NCI-H2227 (cell line): ENCODE data around the gene SEMA3G.

Experiments used
- DNase-seq: peaks from one replicate; lab custom pipeline; 2025; ENCODE audit not compliant: unreplicated experiment; lab: John Stamatoyannopoulos, UW

SEMA3G gene

GRCh38 chr3:52440249-52440551 lies 4.7 kb downstream of the SEMA3G start:
- no peak for DNase-seq

GRCh38 chr3:52439426-52440248 lies 5.3 kb downstream of the SEMA3G start:
- no peak for DNase-seq

DNA sequence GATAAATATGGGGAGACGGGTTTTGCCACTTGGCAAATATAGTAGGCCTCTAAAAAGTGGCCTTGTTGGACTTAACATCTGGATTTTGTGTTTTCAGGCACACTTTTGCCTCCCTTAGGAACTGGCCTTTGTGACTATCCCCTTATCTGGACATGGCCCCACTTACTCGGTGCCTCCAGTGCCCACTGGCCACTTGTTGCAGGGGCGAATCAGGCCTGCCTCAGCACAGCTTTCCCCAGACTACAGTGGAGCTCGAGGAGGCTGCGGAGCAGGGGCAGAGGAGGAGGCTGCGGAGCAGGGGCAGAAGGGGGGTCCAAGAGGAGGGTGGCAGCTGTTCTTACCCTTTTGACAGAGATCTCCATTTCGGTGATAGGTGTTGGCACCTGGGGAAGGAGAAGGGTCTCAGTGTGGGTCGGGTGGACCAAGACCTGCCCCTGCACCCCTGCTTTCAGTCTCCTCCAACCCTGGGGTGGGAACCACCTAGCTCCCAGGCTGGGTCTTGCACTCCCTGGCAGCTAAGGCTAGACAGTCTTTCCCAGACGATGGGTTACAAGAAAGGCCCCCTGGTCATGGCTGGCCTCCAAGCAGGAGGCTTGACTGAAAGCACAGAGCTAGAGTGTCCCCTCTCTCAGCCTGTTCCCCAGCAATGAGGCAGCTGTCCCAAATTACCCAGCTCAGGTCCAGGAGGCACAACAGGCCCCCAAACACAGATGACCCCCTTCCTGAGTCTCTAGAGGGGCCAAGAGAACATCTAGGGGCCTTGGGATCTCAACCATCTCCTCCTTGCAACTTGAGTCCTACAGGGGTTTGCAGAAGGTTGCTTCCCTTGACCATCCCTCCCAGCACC lies 6.1 kb downstream of the SEMA3G start:
- DNase-seq = no peak

DNA sequence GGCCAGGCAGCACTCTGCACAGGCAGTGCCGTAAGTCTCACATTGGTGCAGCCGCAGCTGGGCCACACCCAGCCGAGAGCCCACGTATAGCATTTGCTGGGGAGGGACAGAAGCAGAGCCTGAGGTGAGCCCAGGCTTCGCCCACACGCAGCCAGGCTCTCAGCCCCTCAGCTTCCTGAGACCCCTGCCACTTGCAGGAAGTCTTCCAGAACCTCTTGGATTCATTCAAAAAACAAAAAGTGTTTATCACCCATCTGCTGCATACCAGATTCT lies 6.9 kb downstream of the SEMA3G start:
- DNase-seq = no peak

GRCh38 chr3:52437326-52438103 lies 7.4 kb downstream of the SEMA3G start:
- no peak for DNase-seq

DNA sequence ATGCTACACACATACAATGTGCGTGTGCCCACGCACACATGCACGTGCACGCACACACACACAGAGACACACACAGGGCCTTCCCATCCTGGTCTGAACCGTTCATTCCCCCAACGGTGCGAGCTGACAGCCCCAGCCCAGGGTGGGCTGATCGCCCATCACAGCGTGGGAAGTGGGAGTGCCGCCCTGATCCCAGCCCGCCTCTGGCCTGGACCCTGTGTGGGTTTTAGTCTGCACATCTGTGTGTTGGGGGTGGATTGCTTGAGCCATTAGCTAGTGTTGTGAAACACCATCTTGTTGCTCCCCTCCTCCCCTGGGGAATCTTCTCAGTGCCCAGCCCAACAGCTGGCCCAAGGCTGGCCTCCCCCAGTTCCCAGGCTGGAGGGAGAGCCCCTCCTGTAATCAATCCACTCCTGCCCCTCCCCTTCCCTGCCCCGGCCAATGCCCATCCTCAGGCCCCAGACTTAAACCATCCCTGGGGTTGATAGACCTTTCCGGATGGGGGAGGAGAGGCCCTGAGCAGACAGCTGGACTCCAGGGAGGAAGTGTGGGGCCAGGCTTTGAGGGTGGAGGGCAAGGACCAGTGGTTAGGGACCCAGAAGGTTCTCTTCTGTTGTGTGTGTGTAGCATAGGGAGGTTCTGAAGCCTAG lies 8.3 kb downstream of the SEMA3G start:
- no peak for DNase-seq

DNA sequence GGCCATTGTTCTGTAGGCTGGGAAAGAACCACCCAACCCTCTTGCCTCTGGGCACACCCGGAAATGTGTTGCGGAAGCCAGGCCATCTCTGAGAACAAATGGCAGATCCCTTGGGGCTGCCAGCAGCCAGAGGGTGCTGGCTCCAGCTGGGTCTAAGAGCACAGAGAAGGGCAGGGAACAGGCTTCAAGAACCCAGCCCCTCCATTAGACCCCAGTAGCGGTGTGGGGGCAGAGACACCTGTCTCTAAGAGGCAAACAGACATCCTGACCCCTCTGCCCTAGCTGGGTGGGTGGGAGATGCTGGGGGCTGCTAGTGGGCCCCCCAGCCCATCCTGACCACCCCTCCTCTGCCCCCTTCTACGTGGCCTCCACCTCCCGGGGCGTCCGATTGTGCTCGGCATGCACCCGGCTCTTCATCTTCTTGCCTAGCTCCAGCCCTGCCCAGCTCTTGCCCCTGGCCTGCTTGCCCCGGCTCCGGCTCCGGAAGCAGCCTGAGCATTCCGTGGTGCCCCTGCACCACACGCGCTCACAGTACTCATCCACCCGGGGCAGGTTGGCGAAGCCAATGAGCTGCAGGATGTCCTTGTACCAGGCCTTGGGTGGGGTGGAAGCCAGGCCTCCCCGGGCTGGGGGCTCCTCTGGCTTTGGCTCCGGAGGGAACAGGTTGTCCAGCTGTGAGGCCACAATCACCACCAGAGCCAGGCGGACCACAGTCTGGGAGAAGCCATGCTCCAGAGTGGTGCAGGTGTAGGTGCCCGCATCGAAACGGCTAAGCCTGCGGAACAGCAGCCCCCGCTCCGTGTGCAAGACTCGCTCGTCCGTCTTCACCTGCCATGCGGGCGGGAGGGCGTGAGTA lies 9.4 kb downstream of the SEMA3G start:
- no peak for DNase-seq

DNA sequence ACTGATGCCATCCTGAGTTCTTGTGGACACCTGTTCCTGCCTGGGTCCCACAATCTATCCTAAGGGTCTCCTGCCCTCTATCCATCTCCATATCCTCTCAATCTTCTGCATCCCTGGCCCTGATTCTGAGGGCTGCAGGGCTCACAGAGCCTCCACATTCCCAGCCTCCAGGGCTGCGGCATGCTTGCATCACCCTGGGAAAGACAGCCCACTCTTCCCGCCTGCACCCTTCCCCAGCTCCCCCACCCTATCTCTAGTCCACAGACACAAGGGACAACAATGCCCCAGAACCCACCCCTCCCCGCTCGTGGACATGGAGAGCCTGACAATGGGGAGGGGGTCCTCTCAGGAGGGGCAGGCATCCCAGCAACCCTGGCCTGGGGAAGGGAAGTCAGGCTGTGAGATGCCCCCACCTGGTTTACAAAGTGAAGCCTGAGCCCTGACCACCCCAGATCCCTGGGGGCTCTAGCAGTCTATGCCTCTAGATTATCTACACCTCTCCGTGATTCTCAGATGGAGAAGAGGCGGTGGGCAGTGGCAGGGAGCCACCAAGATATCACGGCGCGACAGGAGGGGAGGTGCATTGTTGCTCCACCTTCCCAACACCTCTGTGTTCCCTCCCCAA lies 10.3 kb downstream of the SEMA3G start:
- DNase-seq = no peak

DNA sequence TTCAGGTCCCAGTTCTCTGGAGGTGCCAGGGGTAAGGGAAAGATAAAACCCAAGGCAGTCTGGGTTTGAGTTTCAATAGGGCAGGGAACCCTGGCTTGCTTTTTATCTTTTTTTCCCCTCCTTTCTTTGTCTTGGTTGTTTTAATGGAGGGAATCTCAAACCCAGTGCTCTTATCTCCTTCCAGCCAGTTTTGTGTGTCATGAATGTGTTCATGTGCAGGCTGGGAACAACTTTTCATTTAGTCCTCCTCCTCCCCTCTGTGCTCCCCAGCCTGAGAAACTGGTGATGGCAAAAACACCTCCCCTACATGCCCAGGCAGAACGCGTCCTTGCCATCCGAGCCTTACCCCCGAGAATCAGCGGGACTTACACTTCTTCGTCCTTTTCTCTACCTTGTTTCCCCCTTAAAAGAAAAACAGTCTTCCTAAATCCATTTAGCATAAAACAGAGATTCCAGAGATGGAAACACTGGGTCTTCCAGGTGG lies 10.9 kb downstream of the SEMA3G start:
- DNase-seq = no peak

DNA sequence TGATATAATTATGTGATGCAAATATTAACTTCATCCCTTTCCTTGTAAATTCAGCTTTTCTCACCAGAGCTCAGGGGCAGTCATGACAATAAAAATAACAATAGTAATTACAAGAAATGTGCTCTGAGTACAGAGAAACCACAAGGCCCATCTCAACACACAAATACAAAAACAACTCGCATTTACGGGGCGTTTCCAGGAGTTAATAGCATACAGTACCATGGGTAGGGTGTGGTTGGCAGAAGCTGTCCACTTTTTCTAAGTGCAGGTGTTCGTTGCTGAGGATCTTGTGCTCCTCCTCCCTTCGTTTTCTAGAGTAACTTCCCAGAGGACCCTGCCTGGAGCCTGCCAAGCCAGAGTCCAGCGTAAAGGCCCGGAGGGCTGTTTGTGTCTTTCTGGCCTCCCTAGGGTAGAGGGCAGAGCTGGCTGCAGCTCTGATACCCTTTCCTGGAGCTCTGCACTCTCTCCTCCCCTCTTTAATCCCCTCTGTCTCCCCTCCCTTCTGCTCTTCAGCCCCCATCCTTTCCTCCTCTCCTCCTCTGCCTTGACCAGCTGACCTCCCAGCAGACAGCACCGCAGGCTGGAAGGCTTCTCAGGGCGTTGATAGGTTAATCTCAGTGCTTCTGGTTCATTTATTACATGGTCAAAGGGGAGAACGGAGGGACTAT lies 11.4 kb downstream of the SEMA3G start:
- peak; percentile 34 for DNase-seq

GRCh38 chr3:52432691-52433141 lies 12.2 kb downstream of the SEMA3G start:
- DNase-seq = no peak

GRCh38 chr3:52432225-52432624 lies 12.7 kb downstream of the SEMA3G start:
- DNase-seq = no peak

- no peak for DNase-seq
These were observed 13.3 kb downstream of the SEMA3G start for GRCh38 chr3:52431459-52432223.

- DNase-seq = no peak
These were observed 14.5 kb downstream of the SEMA3G start for GRCh38 chr3:52430416-52430810.

- DNase-seq = no peak
These were observed 15.0 kb downstream of the SEMA3G start for GRCh38 chr3:52429779-52430415.

DNA sequence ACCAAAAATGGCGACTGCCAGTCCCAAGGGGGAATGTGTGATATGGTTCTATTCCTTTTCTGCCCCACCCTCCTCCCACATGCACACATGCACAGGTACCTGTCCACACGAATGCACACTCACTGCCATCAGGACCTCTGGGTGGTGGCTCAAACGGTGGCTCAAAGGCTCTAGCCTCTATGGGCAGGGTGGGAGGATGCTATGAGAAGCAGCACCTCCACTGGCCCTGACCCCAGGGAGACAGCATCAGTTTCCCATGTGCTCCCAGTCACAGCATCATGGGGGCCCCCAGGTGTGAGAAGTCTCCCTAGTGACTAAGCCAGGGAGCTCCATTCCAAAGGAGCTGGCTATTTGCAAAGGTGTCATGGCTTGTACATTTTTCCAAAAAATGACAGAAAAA lies 15.9 kb downstream of the SEMA3G start:
- DNase-seq = no peak

DNA sequence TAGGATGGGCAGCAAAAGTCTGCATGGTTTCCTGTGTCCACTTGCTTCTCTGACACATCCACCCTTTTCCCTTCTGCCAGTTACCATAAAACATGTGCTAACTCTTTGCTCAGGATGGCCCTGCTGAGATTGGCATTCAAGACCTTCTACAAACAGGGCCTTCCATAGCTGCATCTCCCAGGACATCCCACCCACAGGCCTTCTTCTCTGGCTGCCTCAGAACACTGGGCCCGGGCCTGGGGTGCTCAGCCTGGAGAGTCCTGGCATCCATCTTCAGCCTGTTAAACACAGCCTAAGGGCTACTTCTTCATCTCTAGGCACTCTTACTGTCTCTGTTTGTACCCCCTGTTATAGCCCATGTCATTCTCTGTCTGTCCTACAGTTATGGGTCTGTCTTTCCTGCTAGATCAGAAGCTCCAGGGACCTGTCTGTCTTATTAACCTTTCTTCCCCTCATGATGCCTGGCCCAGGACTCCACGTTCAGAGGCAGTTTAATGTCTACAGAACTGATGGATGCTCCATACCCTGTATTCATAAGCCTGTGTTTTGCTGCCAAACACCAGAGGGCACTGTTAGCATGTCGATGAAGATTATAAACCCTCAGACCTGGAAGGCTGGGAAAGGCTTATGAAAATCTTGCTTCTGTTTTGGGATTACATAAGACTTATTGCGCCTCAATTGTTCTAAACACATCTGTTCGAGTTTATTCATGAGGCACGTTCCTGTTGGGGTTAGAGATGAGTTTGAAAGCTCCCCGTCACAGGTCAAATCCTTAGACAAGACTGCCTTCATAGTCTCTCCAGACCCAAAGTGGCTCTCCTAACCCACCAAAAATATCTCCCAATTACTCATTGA lies 16.5 kb downstream of the SEMA3G start:
- peak; percentile 70 for DNase-seq
